GM19463 (cell line): ENCODE measurements around the gene ADPRH.
"Not testable (repeated sequence)": the region's sequence is repeated elsewhere in the genome, so short reads cannot be mapped to it uniquely, and the experiment has no call there.

Experiments used
- ATAC-seq: cut with Tn5 transposase; IDR thresholded peaks from one replicate; pipeline ENCODE4 v1.9.1; 2021; ENCODE audit warnings: mild to moderate bottlenecking, moderate library complexity; ENCODE audit not compliant: unreplicated experiment

ADPRH gene

DNA sequence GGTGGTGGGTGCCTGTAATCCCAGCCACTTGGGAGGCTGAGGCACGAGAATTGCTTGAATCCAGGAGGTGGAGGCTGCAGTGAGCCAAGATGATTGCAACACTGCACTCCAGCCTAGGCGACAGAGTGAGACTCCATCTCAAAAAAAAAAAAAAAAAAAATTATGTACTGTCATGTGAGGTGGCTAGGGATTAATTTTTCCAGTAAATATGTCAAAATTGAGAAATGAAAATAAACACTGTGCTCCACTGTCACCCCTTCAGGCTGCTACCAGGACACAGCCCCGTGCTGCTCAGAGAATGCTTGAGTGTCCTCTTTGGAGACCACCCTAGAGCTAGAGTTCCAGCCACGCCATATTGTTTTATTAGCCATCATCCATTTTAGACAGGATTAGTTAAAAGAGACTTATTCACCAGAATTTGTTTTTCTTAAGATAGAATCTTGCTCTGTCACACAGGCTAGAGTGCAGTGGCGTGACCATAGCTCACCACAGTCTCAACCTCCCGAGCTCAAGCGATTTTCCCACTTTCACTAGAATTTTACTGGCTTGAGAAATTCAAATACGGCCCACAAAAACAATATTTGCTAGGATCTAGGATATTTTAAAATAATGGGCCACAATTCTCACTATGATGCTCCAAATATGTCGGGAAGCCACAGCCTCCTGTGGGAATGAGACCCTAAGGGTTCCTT is 20.5 kb upstream of the ADPRH start:
- ATAC-seq = no peak

DNA sequence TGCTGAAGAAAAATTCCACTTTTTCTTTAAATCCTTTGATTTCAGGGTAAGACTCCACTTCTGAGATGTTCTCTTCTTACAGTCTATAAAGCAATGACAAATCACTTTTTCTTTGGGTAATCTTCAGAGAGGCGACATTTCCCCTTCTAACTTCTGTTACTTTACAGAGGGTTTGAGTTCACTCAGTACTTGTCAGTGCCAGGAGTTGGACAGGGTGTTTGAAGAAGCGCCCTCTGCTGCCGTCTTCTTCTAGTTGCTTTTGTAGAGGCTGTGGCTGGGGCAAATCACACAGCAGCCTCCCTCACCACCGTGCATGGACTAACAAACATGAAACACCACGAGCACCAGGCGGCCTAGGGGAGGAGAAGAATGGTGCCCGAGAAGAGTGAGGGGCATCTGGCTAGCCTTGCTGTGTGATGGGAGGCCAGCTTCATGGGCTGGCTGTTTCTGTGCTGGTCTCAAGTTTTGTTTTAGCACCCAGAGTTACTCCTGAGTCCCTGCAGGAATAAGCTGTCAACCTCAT is 19.8 kb upstream of the ADPRH start, which contains the start of gene CD80:
Gene CD80 (minus strand): TSS at position 174 of the 523 bp plus-strand sequence. CDS start 1,886 bp downstream, outside the sequence.
- ATAC-seq = peak; percentile 46

DNA sequence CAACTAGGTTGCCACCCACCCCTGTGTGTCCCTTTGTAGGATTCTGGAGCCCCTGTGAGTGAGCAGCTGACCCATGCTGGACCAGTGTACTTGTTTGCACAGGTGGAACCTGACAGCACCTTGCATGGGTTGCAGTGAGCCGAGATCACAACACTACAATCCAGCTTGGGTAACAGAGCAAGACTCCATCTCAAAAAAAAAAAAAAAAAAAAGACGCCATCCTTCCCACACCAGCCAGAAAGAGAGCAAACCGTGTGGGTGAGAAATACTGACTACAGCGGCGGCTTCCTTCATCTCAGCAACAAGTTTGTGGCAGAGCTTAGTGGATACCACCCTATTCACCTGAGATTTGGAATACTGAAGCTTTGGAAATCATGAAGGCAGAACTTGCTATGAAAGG is 19.1 kb upstream of the ADPRH start:
- ATAC-seq = no peak

DNA sequence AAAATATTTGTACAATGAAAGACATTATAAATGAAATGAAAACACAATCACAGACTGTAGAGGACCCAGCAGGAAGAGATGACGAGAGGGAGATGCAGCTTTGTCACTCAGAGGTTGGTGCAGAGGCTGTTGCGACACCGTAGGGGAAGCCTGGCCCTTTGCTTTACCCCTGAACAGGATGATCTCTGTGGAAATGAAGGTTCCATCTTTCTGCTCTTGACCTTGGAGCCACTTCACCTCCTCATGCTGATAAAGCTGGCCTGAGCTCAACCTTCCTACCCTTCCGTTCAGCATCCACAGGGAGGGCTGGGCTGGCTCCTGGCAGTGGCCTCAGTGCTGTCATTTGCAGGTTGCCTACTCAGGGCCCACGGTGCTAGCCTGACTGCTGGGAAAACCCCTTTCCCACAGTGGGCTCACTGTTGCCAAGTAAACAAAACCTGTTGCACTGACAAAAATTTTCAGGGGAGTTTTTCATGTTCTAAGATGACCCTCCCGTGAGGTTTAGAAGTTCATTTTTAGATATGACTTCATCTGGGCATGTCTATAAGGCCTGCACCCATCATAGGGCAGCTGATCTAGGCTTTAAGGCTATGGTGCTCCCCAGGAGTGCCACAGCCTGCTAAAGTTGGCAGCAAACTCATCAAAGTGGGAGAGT is 16.9 kb upstream of the ADPRH start:
- ATAC-seq = peak; percentile 76

DNA sequence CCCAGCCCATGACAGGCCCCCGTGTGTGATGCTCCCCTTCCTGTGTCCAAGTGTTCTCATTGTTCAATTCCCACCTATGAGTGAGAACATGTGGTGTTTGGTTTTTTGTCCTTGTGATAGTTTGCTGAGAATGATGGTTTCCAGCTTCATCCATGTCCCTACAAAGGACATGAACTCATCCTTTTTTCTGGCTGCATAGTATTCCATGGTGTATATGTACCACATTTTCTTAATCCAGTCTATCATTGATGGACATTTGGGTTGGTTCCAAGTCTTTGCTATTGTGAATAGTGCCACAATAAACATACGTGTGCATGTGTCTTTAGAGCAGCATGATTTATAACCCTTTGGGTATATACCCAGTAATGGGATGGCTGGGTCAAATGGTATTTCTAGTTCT is 16.0 kb upstream of the ADPRH start:
- not testable (repeated sequence) for ATAC-seq

DNA sequence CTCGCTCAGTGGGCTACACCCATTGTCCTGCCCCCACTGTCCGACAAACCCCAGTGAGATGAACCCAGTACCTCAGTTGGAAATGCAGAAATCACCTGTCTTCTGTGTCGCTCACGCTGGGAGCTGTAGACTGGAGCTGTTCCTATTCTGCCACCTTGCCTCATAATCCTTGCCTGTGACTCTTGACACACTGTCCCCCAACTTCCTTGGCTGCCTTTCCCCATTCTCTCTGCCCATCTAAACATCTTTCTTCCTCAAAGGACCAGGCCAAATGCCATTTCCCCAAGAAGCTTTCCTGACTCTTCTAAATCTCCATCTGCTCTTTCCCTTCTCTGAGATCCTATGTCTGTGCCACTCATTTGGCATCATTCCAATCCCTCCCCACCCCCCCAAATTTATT is 10.1 kb upstream of the ADPRH start:
- no peak for ATAC-seq

DNA sequence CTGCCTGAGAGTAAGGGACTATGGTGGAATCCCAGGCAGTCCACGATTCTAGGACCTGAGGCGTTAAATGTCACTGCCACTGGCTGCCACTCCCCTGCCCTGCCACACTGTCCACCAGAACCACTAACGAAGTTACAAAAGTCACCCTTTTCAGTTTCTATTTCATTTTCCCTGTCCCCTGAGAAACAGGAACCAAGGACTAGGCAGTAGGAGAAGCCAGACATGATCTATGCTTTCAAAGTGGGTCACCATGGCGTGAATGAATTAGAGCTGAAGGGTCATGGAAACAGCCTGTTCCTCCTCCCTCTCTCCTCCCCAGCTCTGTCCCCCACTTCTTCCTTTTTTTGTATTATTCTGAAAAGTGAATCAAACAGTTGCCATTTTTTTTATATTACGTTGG is 9.1 kb upstream of the ADPRH start:
- ATAC-seq = no peak

DNA sequence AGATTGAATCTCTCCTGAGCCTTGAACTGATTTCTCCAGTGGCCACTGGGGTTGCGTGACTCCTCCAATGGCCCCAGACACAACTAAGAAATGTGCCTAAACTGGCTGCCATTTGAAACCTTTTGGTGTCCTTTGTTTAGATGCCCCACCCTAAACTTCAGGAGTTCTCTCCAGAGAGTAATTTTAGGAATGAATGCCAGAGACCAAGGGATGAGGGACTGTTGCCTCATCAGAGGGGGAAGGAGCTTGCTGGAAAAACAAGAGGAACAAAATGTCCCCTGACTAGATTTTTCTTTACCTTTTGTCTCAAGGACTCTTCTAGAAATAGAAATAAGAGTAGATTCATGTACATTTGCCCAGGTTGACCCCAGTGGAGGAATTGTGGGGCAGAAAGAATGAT is 8.1 kb upstream of the ADPRH start:
- ATAC-seq = no peak

DNA sequence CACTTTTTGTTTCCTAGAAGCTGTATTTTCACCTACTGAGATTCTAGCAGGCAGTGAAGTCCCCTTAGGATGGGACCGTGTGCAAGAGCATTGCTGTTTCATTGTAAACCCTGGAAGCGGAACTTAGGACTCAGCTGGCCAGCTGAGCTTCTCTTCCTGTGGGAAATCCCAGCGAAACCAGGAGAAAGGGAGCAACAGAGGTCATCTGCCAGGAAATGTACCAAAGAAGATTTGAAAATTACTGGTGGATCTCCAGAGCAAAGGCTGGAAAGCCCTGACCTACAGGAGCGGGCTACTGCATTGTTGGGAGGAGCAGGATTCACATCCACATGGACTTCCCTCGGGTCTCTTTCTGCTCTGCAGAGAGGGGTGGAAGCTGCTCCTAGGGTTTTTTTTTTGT is 7.6 kb upstream of the ADPRH start:
- ATAC-seq = no peak

DNA sequence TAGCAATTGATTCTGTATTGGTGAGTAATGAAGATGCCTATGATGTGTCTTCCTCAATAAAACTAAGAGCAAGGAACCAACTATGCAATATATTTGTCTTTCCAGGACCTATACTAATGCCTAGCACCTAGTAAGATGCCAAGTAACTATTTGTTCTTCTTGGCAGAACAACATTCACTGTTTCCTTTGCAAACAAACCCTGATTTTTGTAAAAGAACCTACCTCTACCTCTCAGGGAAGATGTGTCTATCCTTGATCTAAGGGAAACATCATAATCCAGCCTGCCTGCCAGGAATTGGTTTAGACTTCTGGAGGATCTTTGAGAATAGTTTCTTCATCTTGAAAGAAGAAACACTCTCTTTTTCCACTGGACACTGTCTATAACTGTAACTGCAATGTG is 3.8 kb upstream of the ADPRH start:
- no peak for ATAC-seq

DNA sequence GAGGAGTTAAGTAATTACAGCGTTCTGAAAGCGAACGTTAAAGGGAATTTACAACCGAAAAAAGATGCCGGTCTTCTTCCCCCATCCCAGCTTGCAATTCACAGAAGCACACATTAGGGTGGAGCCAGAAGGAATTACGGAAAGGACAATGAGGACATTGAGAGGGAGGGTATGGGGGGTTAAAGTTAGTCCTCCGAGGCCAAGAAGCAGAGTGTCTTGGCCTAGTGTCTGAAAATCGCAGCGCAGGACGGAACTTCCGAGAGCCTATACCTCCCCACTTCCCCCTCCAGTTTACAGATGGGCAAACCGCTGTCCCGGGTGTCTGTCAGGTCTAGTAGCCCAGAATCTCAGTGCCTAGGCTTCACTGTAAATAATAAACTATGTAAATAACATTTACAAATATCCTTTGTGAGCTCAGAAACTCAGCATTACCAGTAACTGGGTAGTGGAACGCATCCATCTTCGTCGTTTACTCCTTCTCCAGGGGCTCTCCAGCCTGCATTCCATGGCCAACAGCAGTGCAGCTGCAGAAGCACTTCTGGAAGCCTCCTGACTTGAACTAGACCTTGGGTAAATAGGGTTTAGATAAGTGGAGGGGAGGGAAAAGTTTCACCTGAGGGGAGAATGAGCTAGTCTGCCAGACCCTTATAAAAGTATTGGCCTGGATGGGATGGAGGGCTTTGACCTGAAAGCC is 922 bp downstream of the ADPRH start:
- ATAC-seq = peak; percentile 57

DNA sequence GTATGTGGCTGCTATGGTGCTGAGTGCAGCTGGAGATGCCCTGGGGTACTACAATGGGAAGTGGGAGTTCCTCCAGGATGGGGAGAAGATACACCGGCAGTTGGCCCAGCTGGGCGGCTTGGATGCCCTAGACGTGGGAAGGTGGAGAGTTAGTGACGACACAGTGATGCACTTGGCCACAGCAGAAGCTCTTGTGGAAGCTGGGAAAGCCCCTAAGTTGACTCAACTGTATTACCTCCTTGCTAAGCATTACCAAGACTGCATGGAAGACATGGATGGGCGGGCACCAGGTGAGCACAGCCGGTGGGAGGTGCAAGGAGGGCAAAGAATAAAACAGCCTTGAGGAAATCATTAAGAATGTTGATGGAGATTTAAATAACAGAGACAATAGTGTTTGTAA is 2.9 kb downstream of the ADPRH start:
- ATAC-seq = peak; percentile 39

DNA sequence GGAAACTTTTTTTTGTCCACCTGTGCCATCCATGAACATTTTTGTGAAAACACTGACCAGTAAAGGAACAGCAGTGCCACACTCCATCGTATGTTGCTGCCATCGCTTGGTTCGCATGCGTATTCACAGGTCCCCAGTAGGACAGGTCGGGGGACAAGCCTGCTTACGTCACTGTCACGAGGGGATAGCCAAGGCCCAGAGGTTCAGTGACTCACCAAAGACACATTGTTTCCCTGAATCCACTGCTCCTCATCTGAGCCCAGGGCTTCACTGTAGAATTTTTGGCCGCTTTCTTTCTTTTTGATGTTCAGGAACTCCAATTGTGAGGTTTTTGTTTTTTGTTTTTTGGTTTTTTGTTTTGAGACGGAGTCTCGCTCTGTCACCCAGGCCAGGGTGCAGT is 5.9 kb downstream of the ADPRH start:
- ATAC-seq = no peak

DNA sequence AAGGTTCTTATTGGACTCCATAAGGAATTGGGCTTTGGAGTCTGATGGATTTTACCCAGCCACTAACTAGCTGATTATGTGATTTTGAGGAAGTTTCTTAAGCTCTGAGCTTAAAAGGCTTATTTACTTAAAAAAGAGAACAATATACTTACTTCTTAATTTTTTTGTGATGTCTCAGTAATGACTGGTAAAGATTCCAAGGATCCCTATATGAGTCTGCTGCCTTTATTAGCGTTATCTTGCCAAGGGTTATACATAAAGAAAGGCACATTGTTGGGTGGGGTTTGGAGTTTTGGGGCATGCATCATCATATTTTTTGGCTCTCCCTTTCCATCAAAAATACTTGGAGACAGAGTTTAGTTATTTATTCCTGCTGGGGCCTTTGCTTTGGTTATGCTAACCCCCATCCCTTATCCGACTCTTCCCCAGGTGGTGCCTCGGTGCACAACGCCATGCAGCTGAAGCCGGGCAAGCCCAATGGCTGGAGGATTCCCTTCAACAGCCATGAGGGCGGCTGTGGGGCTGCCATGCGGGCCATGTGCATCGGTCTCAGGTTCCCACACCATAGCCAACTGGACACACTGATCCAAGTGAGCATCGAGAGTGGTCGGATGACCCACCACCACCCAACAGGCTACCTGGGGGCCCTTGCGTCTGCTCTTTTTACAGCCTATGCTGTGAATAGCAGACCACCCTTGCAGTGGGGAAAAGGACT is 6.7 kb downstream of the ADPRH start:
- no peak for ATAC-seq

DNA sequence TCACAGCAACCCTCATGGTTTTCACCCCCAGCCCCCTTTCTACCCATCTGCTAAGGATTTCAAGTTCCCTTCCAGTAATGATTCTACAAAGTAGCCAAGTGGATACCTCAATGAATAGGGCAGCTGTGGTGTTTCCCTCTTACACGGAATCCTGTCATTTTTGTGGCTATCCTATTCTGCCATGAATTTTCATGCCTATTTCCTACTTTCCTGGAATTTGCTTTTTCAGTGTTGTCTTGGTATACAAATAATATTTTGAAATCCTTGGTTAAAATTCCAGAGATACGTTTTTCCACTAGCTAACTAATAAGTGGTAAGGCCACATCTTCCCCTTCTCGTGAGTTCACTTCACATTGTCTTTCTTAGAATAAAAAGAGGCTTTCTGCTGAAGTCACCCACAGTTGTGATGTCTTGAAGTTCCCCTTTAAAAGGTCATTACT is 7.5 kb downstream of the ADPRH start:
- ATAC-seq = no peak

DNA sequence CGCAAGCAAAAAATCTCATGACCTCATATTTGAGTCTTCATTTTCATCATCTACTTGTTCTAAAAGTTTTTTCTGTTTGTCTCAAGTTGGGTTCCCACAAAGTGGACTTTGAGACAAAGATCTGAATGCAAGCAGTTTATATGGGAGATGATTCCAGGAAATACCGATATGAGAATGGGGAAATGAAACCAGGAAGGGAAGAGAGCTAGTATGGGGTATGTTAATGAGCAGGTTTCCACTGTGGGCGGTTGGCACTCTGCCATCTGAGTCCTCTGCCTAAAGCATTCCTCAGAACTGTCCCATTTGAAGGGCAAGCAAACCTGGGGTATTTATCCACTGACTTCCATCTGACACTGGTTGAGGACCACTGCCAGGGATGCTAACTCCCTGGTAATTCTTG is 8.8 kb downstream of the ADPRH start:
- peak; percentile 56 for ATAC-seq

DNA sequence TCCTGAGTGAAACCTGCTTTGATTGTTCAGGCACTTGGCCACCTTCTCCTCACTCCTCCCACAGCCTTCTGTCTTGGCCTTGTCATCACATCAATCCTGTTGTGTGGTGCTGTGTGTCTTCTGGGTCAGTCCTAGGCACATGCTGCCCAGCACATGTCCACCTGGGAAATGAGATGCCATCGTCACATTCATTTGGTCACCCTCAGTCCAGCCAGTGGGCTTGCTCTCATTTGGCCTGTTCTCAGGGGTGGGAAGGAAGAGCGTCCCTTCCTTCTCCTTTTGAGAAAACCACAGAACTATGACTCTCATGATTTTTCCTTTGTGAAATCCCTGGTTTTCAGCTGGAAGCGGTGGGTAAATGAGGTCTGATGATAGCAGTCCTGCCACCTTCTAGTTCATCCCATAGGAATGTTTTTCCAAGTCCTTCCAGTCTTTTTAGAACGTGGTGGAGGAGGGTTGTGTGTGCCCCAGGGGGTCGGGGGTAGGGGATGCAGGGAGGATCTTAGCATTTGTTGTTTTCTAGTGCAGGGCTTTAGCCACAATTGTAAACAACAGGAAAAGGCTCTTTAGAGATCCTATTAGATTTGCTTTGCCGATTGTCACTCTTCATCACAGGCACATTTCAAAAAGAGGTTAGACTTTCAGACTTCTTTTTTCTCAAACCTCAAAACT is 9.9 kb downstream of the ADPRH start:
- no peak for ATAC-seq

DNA sequence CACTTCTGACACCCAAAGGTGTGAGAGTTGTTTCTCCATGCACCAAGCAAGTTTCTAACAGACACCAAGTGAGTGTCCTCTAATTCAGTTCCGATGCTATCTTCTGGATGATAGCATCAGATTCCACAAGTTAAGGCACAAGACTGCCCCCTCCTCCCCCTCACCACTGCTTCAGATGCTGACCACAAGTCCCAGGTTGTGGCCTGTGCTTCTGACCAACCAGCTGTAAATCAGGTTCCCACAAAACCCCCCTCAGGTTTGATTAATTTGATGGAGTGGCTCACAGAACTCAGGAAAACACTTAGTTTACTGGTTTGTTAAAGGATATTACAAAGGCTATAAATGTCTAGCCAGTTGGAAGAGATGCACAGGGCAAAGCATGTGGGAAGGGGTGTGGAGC is 11.4 kb downstream of the ADPRH start:
- no peak for ATAC-seq

DNA sequence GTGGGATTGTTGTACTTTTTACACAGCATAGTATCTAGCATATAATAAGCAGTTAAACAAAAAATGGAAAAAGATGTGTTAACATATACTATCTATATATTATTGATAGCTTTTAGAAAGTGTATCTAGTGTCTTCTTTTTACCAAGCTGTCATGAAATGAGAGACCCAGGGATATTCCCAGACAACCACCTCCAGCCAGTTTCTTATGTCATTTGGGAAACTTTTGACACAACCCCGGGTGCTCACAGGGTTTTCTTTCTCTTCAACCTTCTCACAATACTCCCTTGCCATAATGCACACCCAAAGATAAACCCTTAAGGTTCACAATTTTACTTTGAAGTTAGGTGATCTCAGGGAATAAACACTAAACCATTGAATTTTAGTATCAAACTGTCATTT is 13.6 kb downstream of the ADPRH start:
- no peak for ATAC-seq

DNA sequence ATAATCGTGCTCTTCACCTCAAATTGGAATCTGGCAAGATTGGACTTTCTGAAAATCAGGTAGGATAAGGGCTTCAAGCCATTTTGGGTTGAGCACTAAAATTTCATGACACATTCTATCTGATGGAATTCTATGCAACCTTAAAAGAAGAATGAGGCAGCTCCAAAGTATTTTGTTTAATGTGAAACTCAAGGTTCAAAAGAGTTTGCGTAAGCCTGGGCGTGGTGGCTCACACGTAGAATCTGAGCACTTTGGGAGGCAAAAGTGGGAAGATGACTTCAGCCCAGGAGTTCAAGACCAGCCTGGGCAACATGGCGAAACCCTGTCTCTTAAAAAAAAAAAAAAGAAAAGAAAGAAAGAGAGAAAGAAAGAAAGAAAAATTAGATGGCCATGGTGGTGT is 14.8 kb downstream of the ADPRH start:
- ATAC-seq = no peak

DNA sequence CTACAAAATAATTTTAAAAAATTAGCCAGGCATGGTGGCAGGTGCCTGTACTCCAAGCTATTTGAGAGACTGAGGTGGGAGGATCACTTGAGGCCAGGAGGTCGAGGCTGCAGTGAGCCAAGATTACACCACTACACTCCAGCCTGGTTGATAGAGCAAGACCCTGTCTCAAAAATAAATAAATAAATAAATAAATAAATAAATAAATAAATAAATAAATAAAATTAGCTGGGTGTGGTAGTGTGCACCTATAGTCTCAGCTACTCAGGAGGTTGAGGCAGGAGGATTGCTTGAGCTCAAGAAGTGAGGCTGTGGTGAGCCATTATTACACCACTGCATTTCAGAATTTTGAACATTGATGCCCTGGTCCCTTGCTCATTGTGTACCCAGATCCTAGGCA is 15.6 kb downstream of the ADPRH start:
- not testable (repeated sequence) for ATAC-seq
